A172 (cell line): ENCODE results near the gene TPRA1. TPM values are rescaled to one million over a fixed set of nuclear protein-coding genes. Genes with fewer than 3 reads are reported as not detected.
"Not testable (repeated sequence)": the region's sequence is repeated elsewhere in the genome, so short reads cannot be mapped to it uniquely, and the experiment has no call there.

Experiments
- DNase-seq: peaks from one replicate; pipeline ENCODE4 v3.0.0-alpha.2; 2015; ENCODE audit warnings: low spot score
- total RNA-seq: library from RNA; depleted of rRNA; stranded (reverse); fragments of >200 nt; shearing (Covaris generic); gene quantifications from 2 replicates; pipeline ENCODE4 v1.2.3, GENCODE V29; 2014

The TPRA1 gene
- total RNA-seq, 1 experiment from 2014 or later, result 61.8 TPM

GRCh38 chr3:127616836-127617605 is 26.5 kb upstream of the TPRA1 start:
- DNase-seq, result no peak

GRCh38 chr3:127615631-127616305 is 25.2 kb upstream of the TPRA1 start:
- peak; percentile 37 for DNase-seq

GRCh38 chr3:127614928-127615589 is 24.5 kb upstream of the TPRA1 start:
- DNase-seq, result no peak

- no peak for DNase-seq
Observed at GRCh38 chr3:127613406-127613805, 22.9 kb upstream of the TPRA1 start.

- no peak for DNase-seq
Observed at GRCh38 chr3:127612966-127613365, 22.4 kb upstream of the TPRA1 start.

GRCh38 chr3:127611251-127611650 is 20.7 kb upstream of the TPRA1 start:
- no peak for DNase-seq

GRCh38 chr3:127610105-127610504 is 19.6 kb upstream of the TPRA1 start:
- no peak for DNase-seq

- DNase-seq, result no peak
Observed at GRCh38 chr3:127608362-127608718, 17.8 kb upstream of the TPRA1 start.

- no peak for DNase-seq
Observed at GRCh38 chr3:127607675-127608361, 17.3 kb upstream of the TPRA1 start.

GRCh38 chr3:127606981-127607595 is 16.6 kb upstream of the TPRA1 start:
- DNase-seq, result no peak

GRCh38 chr3:127606086-127606805 is 15.7 kb upstream of the TPRA1 start:
- DNase-seq, result no peak

GRCh38 chr3:127605547-127605946 is 15.0 kb upstream of the TPRA1 start:
- not testable (repeated sequence) for DNase-seq

- DNase-seq, result no peak
Observed at GRCh38 chr3:127604546-127605165, 14.1 kb upstream of the TPRA1 start.

- DNase-seq, result no peak
Observed at GRCh38 chr3:127604035-127604434, 13.5 kb upstream of the TPRA1 start.

GRCh38 chr3:127600749-127601456 is 10.4 kb upstream of the TPRA1 start:
- DNase-seq, result no peak

GRCh38 chr3:127598841-127599570 is 8.5 kb upstream of the TPRA1 start:
- no peak for DNase-seq

- DNase-seq, result no peak
Observed at GRCh38 chr3:127597020-127597771, 6.7 kb upstream of the TPRA1 start.

GRCh38 chr3:127595303-127595702 is 4.8 kb upstream of the TPRA1 start:
- no peak for DNase-seq

GRCh38 chr3:127593178-127593577 is 2.6 kb upstream of the TPRA1 start:
- no peak for DNase-seq
